H1 (cell line): ENCODE measurements around the gene ZDHHC24. TPM values are rescaled to one million over a fixed set of nuclear protein-coding genes. Genes with fewer than 3 reads are reported as not detected.

Source experiments
- BCL11A ChIP-seq, 2 experiments: IDR thresholded peaks; one replicate each; pipeline ENCODE4 v1.6.1; 2011; ENCODE audit warnings: low read depth in 2 of 2, low read length in 2 of 2, mild to moderate bottlenecking in 2 of 2
- CEBPB ChIP-seq: IDR thresholded peaks from 2 replicates; pipeline ENCODE4 v1.6.1; 2012; ENCODE audit warnings: low read depth, low read length
- CHD7 ChIP-seq: fragments of 300-600 bp; sonication (generic); IDR thresholded peaks from 2 replicates; pipeline ENCODE4 v1.7.1; 2012; ENCODE audit warnings: low read length, moderate library complexity, mild to moderate bottlenecking, inconsistent platforms; ENCODE audit not compliant: insufficient replicate concordance
- E2F6 ChIP-seq: IDR thresholded peaks from 2 replicates; pipeline ENCODE4 v1.6.1; 2012; ENCODE audit warnings: inconsistent platforms
- JUND ChIP-seq: IDR thresholded peaks from 2 replicates; pipeline ENCODE4 v1.6.1; 2011; ENCODE audit warnings: mild to moderate bottlenecking, improper control_type of control experiment, low read length
- PHF8 ChIP-seq: fragments of 200-600 bp; sonication (generic); conservative IDR thresholded peaks from 2 replicates; pipeline ENCODE4 v1.7.1; 2012; ENCODE audit warnings: low read depth, mild to moderate bottlenecking, inconsistent platforms, low read length, moderate library complexity
- SP1 ChIP-seq: IDR thresholded peaks from 2 replicates; pipeline ENCODE4 v1.6.1; 2011; ENCODE audit warnings: low read depth, low read length
- TAF1 ChIP-seq: IDR thresholded peaks from 2 replicates; pipeline ENCODE4 v1.6.1; 2011; ENCODE audit warnings: mild to moderate bottlenecking, low read depth, low read length
- polyA plus RNA-seq, 7 experiments: library from polyadenylated mRNA; depleted of rRNA in 3 of 7; stranded (reverse) in 5 of 7; unstranded in 2 of 7; fragments of >200 nt in 5 of 7; fragments of 200-250 nt in 2 of 7; gene quantifications; 1 replicate in 5 of 7; 2 replicates in 1 of 7; 4 replicates in 1 of 7; pipeline versions ENCODE4 v1.2.1 to v1.2.3, GENCODE V29; 2011 to 2013; ENCODE audit warnings: missing spikeins in 2 of 7, mixed read lengths in 2 of 7
- total RNA-seq: library from RNA; stranded (reverse); fragmentation: NEBNext Ultra II Directional; extraction: Animal tissue kit (Norgen Biotek cat#: 25700); gene quantifications from 2 replicates; pipeline ENCODE4 v1.2.1, GENCODE V29; 2021

Gene ZDHHC24
- total and polyA plus RNA-seq, 2 of the 8 experiments (the other 6 are each of a cell fraction or from before 2014, with no cell fraction given) = 8.4 to 9.7 TPM

GRCh38 chr11:66580803-66581202 is 35.0 kb upstream of the ZDHHC24 start (continued):
- no peak for TF ChIP-seq CHD7
- TF ChIP-seq CEBPB = no peak
- TF ChIP-seq PHF8 = no peak
- no peak for TF ChIP-seq SP1
- no peak for TF ChIP-seq E2F6
- no peak for TF ChIP-seq JUND
- TF ChIP-seq TAF1 = no peak
- TF ChIP-seq BCL11A (IDR thresholded peaks at IDR 0.05; ENCODE audit: low read depth in 2 of 2, low read length in 2 of 2) = no peak
